HG02884 (cell line): ENCODE measurements around the gene POLDIP2.
"Not testable (repeated sequence)": the region's sequence is repeated elsewhere in the genome, so short reads cannot be mapped to it uniquely, and the experiment has no call there.

Experiments
- ATAC-seq: cut with Tn5 transposase; IDR thresholded peaks from one replicate; pipeline ENCODE4 v1.9.1; 2021; ENCODE audit warnings: mild to moderate bottlenecking, moderate library complexity; ENCODE audit not compliant: unreplicated experiment

Gene POLDIP2

GRCh38 chr17:28338769-28339212 lies 18.5 kb downstream of the POLDIP2 start:
- not testable (repeated sequence) for ATAC-seq

GRCh38 chr17:28338056-28338768 lies 19.1 kb downstream of the POLDIP2 start:
- no peak for ATAC-seq

- no peak for ATAC-seq
Measured at GRCh38 chr17:28335959-28336871, 21.1 kb downstream of the POLDIP2 start.

GRCh38 chr17:28335201-28335958 lies 21.9 kb downstream of the POLDIP2 start, which contains the start of the genes IFT20 and TNFAIP1:
Gene IFT20, minus strand, starts transcription at chr17:28335472. Its CDS starts 3,487 bp downstream, at chr17:28331985.
Gene TNFAIP1, plus strand, starts transcription at chr17:28335761. Its CDS starts 3,761 bp downstream, at chr17:28339522.
- peak; percentile 96 for ATAC-seq

- no peak for ATAC-seq
Measured at GRCh38 chr17:28334666-28335200, 22.6 kb downstream of the POLDIP2 start.

- no peak for ATAC-seq
Measured at GRCh38 chr17:28334171-28334570, 23.2 kb downstream of the POLDIP2 start.

- ATAC-seq = no peak
Measured at GRCh38 chr17:28333083-28333746, 24.1 kb downstream of the POLDIP2 start.

GRCh38 chr17:28331891-28332420 lies 25.4 kb downstream of the POLDIP2 start:
- ATAC-seq = no peak

- ATAC-seq = no peak
Measured at GRCh38 chr17:28330671-28331070, 26.7 kb downstream of the POLDIP2 start.

- ATAC-seq = no peak
Measured at GRCh38 chr17:28328325-28328724, 29.0 kb downstream of the POLDIP2 start.

- ATAC-seq = no peak
Measured at GRCh38 chr17:28327709-28328108, 29.6 kb downstream of the POLDIP2 start.

GRCh38 chr17:28327031-28327607 lies 30.2 kb downstream of the POLDIP2 start:
- no peak for ATAC-seq

GRCh38 chr17:28326114-28326513 lies 31.2 kb downstream of the POLDIP2 start:
- ATAC-seq = no peak

GRCh38 chr17:28325211-28325610 lies 32.1 kb downstream of the POLDIP2 start:
- no peak for ATAC-seq

GRCh38 chr17:28324781-28325180 lies 32.5 kb downstream of the POLDIP2 start:
- ATAC-seq = no peak

- ATAC-seq = no peak
Measured at GRCh38 chr17:28324267-28324745, 33.0 kb downstream of the POLDIP2 start.

GRCh38 chr17:28320215-28321061 lies 36.9 kb downstream of the POLDIP2 start:
- ATAC-seq = no peak

- no peak for ATAC-seq
Measured at GRCh38 chr17:28319598-28319935, 37.8 kb downstream of the POLDIP2 start.
